ENCODE measurements around the gene NR5A1.

The NR5A1 gene

DNA sequence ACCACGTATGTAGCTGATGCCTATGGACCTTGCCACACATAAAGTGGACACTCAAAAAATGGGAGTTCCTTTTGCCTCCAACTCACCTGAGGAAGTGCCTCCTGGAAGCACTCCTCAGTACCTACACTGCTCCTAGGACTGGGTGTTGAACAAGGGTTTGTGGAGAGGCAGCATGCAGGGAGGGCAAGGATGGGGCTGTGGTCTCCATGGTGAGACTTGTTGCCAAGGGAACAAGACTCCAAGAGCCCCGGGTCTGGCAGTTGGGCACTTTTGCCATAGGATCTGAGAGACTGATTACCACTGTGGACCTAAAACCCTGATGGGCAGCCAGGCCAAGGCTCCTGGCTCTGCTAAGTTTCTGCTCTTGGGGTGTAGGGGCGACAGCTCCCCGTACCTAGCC is 6.9 kb upstream of the NR5A1 start:
- no peaks in the 10 kb centered on the region for H4K20me1 ChIP-seq (ENCODE audit: low read depth, low read length)
- no peaks in the 10 kb centered on the region for H3K36me3 ChIP-seq (ENCODE audit: low read length)
- H3K9me3 ChIP-seq (ENCODE audit: insufficient read depth, low read length), result no peaks in the 10 kb centered on the region
- no peaks in the 10 kb centered on the region for H3F3A ChIP-seq (ENCODE audit: insufficient read depth)
- H3K9me2 ChIP-seq (replicated peaks; ENCODE audit: insufficient read depth, low read length), result no peaks in the 10 kb centered on the region
- no peak overlapping the region for H3K4me3 ChIP-seq (ENCODE audit: insufficient read depth, low read length, poor library complexity, severe bottlenecking)
- no peak overlapping the region for H3K27ac ChIP-seq (ENCODE audit: low read depth, low read length)
- no peak overlapping the region for H2AFZ ChIP-seq (ENCODE audit: low read depth, low read length, severe bottlenecking)
- H3K4me2 ChIP-seq (ENCODE audit: low read depth, low read length, poor library complexity, severe bottlenecking), result no peak overlapping the region
- H3K9ac ChIP-seq (ENCODE audit: low read length), result no peak overlapping the region
- H3K79me2 ChIP-seq (ENCODE audit: insufficient read depth, low read length), result no peaks in the 10 kb centered on the region
- TF ChIP-seq, protein P1, sequence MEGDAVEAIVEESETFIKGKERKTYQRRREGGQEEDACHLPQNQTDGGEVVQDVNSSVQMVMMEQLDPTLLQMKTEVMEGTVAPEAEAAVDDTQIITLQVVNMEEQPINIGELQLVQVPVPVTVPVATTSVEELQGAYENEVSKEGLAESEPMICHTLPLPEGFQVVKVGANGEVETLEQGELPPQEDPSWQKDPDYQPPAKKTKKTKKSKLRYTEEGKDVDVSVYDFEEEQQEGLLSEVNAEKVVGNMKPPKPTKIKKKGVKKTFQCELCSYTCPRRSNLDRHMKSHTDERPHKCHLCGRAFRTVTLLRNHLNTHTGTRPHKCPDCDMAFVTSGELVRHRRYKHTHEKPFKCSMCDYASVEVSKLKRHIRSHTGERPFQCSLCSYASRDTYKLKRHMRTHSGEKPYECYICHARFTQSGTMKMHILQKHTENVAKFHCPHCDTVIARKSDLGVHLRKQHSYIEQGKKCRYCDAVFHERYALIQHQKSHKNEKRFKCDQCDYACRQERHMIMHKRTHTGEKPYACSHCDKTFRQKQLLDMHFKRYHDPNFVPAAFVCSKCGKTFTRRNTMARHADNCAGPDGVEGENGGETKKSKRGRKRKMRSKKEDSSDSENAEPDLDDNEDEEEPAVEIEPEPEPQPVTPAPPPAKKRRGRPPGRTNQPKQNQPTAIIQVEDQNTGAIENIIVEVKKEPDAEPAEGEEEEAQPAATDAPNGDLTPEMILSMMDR (IDR thresholded peaks at IDR 0.05; ENCODE audit: insufficient read depth, low read length, poor library complexity, severe bottlenecking), result no peak
- TF ChIP-seq EZH2phosphoT487 (conservative IDR thresholded peaks at IDR 0.05; ENCODE audit: low read length), result no peak
- no peaks in the 10 kb centered on the region for H3K27me3 ChIP-seq (ENCODE audit: low read length)

DNA sequence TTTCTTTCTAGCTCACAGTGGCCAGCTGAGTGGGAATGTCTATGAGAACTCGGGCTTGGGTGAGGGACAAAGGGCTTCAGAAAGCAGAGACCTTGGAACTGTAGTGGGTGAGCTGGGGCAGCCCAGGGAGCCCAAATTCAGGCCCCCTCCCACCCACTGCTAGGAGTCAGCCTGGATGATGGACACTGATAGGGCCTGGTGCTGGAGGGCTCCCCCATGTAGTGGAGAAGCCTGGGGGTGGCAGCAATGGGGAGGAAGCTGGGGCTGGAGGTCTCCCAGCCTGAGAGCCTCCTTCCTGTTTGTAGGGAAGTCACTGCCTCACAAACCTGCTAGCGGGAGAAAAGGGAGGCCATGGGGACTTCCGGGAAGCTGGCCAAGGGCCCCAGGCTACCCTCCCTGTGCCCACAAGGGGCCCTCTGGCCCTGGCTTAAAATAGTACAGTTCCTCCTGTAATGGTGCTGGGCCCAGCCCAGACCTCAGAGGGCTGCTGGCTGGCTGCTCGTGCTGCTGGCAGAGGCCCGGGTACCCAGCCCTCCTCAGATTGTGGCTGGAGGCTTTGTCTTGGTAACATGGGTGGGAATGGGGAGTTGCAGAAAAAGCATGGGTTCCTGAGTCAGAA is 6.3 kb upstream of the NR5A1 start:
- H2AFZ ChIP-seq (ENCODE audit: low read depth, low read length, severe bottlenecking), result no peak overlapping the region
- no peaks in the 10 kb centered on the region for H3K36me3 ChIP-seq (ENCODE audit: low read length)
- no peak overlapping the region for H3K4me2 ChIP-seq (ENCODE audit: low read depth, low read length, poor library complexity, severe bottlenecking)
- no peaks in the 10 kb centered on the region for H3K9me3 ChIP-seq (ENCODE audit: insufficient read depth, low read length)
- no peaks in the 10 kb centered on the region for H3F3A ChIP-seq (ENCODE audit: insufficient read depth)
- H3K27me3 ChIP-seq (ENCODE audit: low read length), result no peaks in the 10 kb centered on the region
- H4K20me1 ChIP-seq (ENCODE audit: low read depth, low read length), result no peaks in the 10 kb centered on the region
- H3K4me3 ChIP-seq (ENCODE audit: insufficient read depth, low read length, poor library complexity, severe bottlenecking), result no peak overlapping the region
- H3K79me2 ChIP-seq (ENCODE audit: insufficient read depth, low read length), result no peaks in the 10 kb centered on the region
- no peaks in the 10 kb centered on the region for H3K9me2 ChIP-seq (replicated peaks; ENCODE audit: insufficient read depth, low read length)
- H3K27ac ChIP-seq (ENCODE audit: low read depth, low read length), result no peak overlapping the region
- no peak overlapping the region for H3K9ac ChIP-seq (ENCODE audit: low read length)
- TF ChIP-seq, protein P1 (IDR thresholded peaks at IDR 0.05; ENCODE audit: insufficient read depth, low read length, poor library complexity, severe bottlenecking), result no peak
- TF ChIP-seq EZH2phosphoT487 (conservative IDR thresholded peaks at IDR 0.05; ENCODE audit: low read length), result no peak

DNA sequence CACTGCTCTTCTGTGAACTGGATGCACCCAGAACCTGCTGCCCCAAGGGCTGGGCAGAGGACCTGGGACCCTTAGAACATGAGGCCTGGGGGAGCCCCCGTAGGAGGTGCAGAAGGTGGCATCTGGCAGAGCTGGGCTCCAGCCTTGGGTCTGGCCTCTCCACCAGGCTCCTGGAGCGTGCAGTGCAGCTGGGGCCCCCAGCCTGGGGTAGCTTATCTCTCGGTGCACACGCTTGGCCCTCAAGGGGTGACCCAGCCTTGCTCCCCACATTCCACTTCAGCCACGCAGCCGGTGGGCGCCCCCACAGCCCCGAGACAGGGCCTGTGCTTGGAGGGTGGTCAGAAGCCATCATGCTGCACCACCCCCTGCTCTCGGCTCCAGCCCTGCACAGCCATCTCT is 5.6 kb upstream of the NR5A1 start:
- no peaks in the 10 kb centered on the region for H3K36me3 ChIP-seq (ENCODE audit: low read length)
- no peaks in the 10 kb centered on the region for H3K27me3 ChIP-seq (ENCODE audit: low read length)
- H4K20me1 ChIP-seq (ENCODE audit: low read depth, low read length), result no peaks in the 10 kb centered on the region
- H3K79me2 ChIP-seq (ENCODE audit: insufficient read depth, low read length), result no peaks in the 10 kb centered on the region
- H3K9me2 ChIP-seq (replicated peaks; ENCODE audit: insufficient read depth, low read length), result no peaks in the 10 kb centered on the region
- no peak overlapping the region for H3K9ac ChIP-seq (ENCODE audit: low read length)
- no peak overlapping the region for H3K27ac ChIP-seq (ENCODE audit: low read depth, low read length)
- no peaks in the 10 kb centered on the region for H3K9me3 ChIP-seq (ENCODE audit: insufficient read depth, low read length)
- no peak for TF ChIP-seq EZH2phosphoT487 (conservative IDR thresholded peaks at IDR 0.05; ENCODE audit: low read length)
- TF ChIP-seq, protein P1 (IDR thresholded peaks at IDR 0.05; ENCODE audit: insufficient read depth, low read length, poor library complexity, severe bottlenecking), result no peak
- H3F3A ChIP-seq (ENCODE audit: insufficient read depth), result no peaks in the 10 kb centered on the region
- H3K4me2 ChIP-seq (ENCODE audit: low read depth, low read length, poor library complexity, severe bottlenecking), result no peak overlapping the region
- no peak overlapping the region for H2AFZ ChIP-seq (ENCODE audit: low read depth, low read length, severe bottlenecking)
- H3K4me3 ChIP-seq (ENCODE audit: insufficient read depth, low read length, poor library complexity, severe bottlenecking), result no peak overlapping the region
